HepG2 (cell line): ENCODE results near the gene SOSTDC1.

Experiments used
- BCL6 ChIP-seq: IDR thresholded peaks from 2 replicates; pipeline ENCODE4 v1.6.1; 2016; ENCODE audit warnings: missing genetic modification reagents, missing compliant biosample characterization
- NFRKB ChIP-seq: fragments of 450-650 bp; IDR thresholded peaks from 2 replicates; pipeline ENCODE4 v1.6.1; 2017
- ZNF3 ChIP-seq: IDR thresholded peaks from 2 replicates; pipeline ENCODE4 v1.7.0; 2017; ENCODE audit warnings: inconsistent platforms
- ZNF333 ChIP-seq: sonication (generic); formaldehyde crosslinking; IDR thresholded peaks from 2 replicates; pipeline ENCODE4 v1.4.0; 2020; ENCODE audit warnings: mild to moderate bottlenecking, missing genetic modification reagents, borderline replicate concordance
- TF ChIP-seq, protein P1 (sequence below), 2 experiments: sonication (generic) in 1 of 2; formaldehyde crosslinking in 1 of 2; IDR thresholded peaks; 2 replicates each; pipeline versions ENCODE4 v1.5.1 to v1.6.1; 2011 to 2020; ENCODE audit warnings: borderline replicate concordance in 1 of 2, low read depth in 1 of 2, low read length in 1 of 2, mild to moderate bottlenecking in 1 of 2, missing genetic modification reagents in 1 of 2, moderate library complexity in 1 of 2

DNA sequence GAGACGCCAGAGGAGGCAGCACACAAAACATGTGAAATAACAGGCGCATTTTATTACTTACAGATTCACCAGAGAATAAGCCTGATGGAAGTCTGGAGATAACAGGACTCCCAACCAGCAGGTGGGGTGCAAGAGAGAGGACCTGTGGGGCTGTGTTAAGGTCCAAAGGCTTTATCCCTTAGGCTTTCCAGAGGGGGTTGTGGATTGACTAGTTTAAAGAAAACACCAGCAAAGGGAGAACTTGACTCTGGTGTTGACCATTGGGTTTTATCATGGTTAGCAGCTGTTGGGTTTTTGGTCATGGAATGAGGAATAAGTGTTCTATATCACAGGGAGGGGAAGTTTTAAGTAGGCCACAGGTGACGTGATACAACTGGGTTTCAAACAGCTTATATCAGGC, 42.6 kb downstream of the SOSTDC1 start:
- TF ChIP-seq ZNF333 (CRISPR knock-in tag) (no peak), NFRKB (no peak), BCL6 (no peak), ZNF3 (no peak)
- TF ChIP-seq, protein P1, sequence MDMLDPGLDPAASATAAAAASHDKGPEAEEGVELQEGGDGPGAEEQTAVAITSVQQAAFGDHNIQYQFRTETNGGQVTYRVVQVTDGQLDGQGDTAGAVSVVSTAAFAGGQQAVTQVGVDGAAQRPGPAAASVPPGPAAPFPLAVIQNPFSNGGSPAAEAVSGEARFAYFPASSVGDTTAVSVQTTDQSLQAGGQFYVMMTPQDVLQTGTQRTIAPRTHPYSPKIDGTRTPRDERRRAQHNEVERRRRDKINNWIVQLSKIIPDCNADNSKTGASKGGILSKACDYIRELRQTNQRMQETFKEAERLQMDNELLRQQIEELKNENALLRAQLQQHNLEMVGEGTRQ (IDR thresholded peaks at IDR 0.05; ENCODE audit: low read depth, low read length), result no peak
- TF ChIP-seq, protein P1 (CRISPR knock-in tag; IDR thresholded peaks at IDR 0.05; ENCODE audit: borderline replicate concordance), result no peak
